ENCODE data around the gene SLC6A17.
A peak's percentile ranks its signal among the peaks of the same experiment; 100 is the strongest.

Gene SLC6A17

DNA sequence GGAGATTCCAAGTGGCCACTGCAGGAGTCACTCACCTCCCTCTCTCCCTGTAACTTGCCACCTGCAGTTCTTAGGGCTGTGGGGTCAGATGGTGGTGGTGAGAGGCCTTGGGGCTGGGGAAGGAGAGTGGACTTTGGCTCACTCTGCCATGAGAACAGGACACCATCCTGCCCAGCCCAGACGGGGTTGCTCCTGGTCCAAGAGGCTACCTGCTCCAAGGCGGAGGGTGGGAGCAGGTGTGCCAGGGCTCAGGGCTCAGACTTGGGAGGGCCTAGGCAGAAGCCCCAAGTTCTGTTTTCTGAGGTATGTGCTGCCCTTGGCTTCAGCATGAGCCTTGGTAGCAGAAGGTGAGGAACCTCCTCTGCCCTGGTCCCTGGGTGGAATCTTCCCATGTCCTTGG, 48.5 kb downstream of the SLC6A17 start:
- TF ChIP-seq, protein P1, sequence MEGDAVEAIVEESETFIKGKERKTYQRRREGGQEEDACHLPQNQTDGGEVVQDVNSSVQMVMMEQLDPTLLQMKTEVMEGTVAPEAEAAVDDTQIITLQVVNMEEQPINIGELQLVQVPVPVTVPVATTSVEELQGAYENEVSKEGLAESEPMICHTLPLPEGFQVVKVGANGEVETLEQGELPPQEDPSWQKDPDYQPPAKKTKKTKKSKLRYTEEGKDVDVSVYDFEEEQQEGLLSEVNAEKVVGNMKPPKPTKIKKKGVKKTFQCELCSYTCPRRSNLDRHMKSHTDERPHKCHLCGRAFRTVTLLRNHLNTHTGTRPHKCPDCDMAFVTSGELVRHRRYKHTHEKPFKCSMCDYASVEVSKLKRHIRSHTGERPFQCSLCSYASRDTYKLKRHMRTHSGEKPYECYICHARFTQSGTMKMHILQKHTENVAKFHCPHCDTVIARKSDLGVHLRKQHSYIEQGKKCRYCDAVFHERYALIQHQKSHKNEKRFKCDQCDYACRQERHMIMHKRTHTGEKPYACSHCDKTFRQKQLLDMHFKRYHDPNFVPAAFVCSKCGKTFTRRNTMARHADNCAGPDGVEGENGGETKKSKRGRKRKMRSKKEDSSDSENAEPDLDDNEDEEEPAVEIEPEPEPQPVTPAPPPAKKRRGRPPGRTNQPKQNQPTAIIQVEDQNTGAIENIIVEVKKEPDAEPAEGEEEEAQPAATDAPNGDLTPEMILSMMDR (IDR thresholded peaks at IDR 0.05; ENCODE audit: insufficient read depth, low read length, missing control alignments), result no peak
- POLR2A ChIA-PET, result no interaction called here
- CTCF ChIA-PET, result interaction anchor here (6.5 to 16.1 kb wide), 3 partner anchors 9 to 262 kb away, joined by 74 to 828 read pairs (median 821); partner anchors contain the start of gene KCNC4
- DNase-seq (ENCODE audit: low read depth, low spot score), result no peak
- no peak overlapping the region for H3K4me3 ChIP-seq (ENCODE audit: low read depth, low read length)

DNA sequence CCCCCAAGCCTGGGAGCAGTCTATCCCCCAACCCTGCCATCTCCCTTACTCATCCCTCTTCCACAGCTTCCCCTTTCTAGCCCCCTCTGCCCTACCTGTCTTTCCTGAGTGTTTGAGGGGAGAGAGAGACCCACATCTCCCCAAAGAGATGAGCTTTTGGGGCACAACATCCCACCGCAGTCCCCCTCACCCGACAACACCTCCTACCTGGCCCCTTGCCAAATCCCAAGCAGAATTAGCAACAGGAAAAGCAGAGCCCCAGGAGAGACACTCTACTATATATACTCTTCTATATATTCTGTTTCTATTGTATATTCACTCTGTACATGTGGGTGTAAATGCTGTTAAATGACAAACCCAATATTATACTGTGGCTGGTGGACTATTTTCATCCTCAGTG, 49.9 kb downstream of the SLC6A17 start:
- H3K4me3 ChIP-seq (ENCODE audit: low read depth, low read length), result no peak overlapping the region
- ChIA-PET POLR2A (no interaction called here), CTCF (interaction anchor here (1.1 to 16.1 kb wide), 9 partner anchors 8 to 296 kb away, joined by 3 to 828 read pairs (median 58); partner anchors contain the start of genes KCNC4, RBM15 and SLC6A17)
- DNase-seq (ENCODE audit: low read depth, low spot score), result no peak
- TF ChIP-seq, protein P1 (IDR thresholded peaks at IDR 0.05; ENCODE audit: insufficient read depth, low read length, missing control alignments), result no peak

DNA sequence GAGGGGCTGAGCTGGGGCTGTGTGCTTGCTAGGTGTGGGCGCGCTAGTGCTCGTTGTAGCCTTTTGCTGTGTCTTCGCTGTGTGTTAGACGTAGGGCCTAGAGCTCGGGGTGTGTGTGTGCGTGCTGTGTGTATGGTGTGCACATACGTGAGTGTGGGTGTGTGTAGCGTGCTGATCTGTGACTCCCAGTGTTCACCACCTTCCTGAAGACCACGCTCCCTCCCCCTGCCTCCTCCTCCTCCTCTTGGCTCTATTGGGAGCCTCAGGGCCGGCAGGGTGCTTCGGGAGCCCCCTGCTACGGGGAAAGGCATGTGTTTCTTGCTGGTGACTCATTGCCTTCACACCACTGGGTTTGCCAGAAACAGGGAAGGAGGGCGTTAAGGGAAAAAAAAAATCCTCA, 50.4 kb downstream of the SLC6A17 start:
- H3K4me3 ChIP-seq (ENCODE audit: low read depth, low read length), result no peak overlapping the region
- CTCF ChIA-PET, result interaction anchor here (1.1 to 16.1 kb wide), 11 partner anchors 9 to 295 kb away, joined by 3 to 828 read pairs (median 47); partner anchors contain the start of genes KCNC4, LAMTOR5, RBM15 and SLC6A17
- POLR2A ChIA-PET, result no interaction called here
- no peak for DNase-seq (ENCODE audit: low read depth, low spot score)
- TF ChIP-seq, protein P1 (IDR thresholded peaks at IDR 0.05; ENCODE audit: insufficient read depth, low read length, missing control alignments), result no peak

DNA sequence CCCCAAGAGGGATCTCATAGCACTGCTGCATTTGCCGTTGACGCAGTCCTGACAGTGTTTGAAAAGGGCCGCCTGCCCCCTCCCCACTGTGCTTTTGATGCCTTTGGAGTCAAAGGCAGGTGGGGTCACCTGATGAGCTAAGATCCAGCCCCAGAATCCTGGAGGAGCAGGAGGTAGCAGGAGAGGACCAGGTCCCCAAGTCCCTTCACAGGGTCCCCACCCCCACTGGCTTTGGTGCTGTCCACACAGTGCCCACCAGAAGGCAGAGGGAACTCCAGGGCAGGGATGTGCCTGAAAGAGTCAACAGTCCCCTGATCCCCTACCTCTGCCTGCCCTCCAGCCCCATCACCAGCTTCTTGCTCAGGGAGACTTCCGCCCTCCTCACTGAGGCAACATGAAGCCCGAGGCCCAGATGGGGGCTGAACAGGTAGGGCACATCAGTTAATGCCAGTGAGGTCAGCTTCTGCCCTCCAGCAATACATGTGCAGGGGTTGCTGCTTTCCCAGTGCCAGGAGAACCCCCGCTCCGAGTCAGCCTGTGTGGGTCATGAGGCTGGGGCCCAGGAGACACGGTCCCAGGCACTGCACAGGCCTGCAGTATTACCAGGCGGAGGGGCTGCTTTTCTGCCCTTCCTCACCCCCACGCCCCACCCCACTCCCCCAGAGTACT, 51.0 kb downstream of the SLC6A17 start:
- POLR2A ChIA-PET, result interaction anchor here (0.8 kb wide), 1 partner anchor 109 kb away, joined by 3 read pairs; no protein-coding TSS in a partner anchor
- TF ChIP-seq, protein P1 (IDR thresholded peaks at IDR 0.05; ENCODE audit: insufficient read depth, low read length, missing control alignments), result no peak
- no peak for DNase-seq (ENCODE audit: low read depth, low spot score)
- CTCF ChIA-PET, result interaction anchor here (0.6 to 16.1 kb wide), 19 partner anchors 9 to 295 kb away, joined by 3 to 828 read pairs (median 11); partner anchors contain the start of genes KCNC4, LAMTOR5, RBM15 and SLC6A17
- H3K4me3 ChIP-seq (ENCODE audit: low read depth, low read length), result no peak overlapping the region

DNA sequence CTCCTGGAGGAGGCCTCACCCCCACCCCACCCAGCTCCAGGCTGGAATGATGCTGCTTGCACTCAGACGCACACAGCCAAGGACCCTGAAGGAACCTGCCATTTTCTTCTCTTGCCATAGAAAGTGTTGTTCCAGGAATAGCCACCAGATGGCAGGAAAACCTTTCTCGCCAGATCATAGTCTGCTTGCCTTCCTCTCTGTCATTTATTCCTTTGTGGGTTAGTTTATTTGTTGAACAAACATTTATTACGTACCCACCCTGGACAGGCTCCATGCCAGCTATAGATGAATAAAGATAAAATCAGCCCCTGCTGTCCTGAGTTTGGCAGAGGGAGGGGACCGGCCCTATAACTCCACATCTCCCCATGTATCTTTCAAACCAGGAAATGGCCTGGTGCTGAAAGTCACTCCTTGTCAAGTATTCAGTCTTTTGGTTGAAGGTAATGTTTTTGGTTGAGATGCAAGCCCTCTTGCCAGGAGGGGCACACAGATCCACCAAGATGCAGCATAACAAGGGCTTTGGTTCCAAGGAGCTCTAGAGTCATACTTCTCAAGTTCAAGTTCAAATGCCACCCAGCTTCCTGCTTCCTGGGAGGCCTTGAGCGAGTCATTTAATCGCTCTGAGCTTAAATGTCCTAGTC, 52.8 kb downstream of the SLC6A17 start:
- no peak overlapping the region for H3K4me3 ChIP-seq (ENCODE audit: low read depth, low read length)
- TF ChIP-seq, protein P1 (IDR thresholded peaks at IDR 0.05; ENCODE audit: insufficient read depth, low read length, missing control alignments), result peak; percentile 76
- DNase-seq (ENCODE audit: low read depth, low spot score), result no peak
- ChIA-PET CTCF (interaction anchor here (0.6 to 16.1 kb wide), 53 partner anchors 7 to 657 kb away, joined by 3 to 828 read pairs (median 4); partner anchors contain the start of genes KCNC4, LAMTOR5 and RBM15), POLR2A (interaction anchor here (1.3 kb wide), 1 partner anchor 109 kb away, joined by 5 read pairs; no protein-coding TSS in a partner anchor)

GRCh38 chr1:110205156-110205555, 54.9 kb downstream of the SLC6A17 start:
- CTCF ChIA-PET, result interaction anchor here (0.6 to 16.1 kb wide), 9 partner anchors 10 to 291 kb away, joined by 3 to 828 read pairs (median 35); partner anchors contain the start of gene LAMTOR5

More at GRCh38 chr1:110205156-110205555, 54.9 kb downstream of the SLC6A17 start:
- TF ChIP-seq, protein P1 (IDR thresholded peaks at IDR 0.05; ENCODE audit: insufficient read depth, low read length, missing control alignments), result no peak
- no peak for DNase-seq (ENCODE audit: low read depth, low spot score)
- no peak overlapping the region for H3K4me3 ChIP-seq (ENCODE audit: low read depth, low read length)
- POLR2A ChIA-PET, result no interaction called here
